GM18508 (cell line): Measurements from ENCODE around the gene CATSPERB.
"Not testable (repeated sequence)": the region's sequence is repeated elsewhere in the genome, so short reads cannot be mapped to it uniquely, and the experiment has no call there.

Source experiments
- ATAC-seq: cut with Tn5 transposase; IDR thresholded peaks from one replicate; pipeline ENCODE4 v1.9.1; 2021; ENCODE audit warnings: moderate number of reproducible peaks; ENCODE audit not compliant: insufficient read depth, unreplicated experiment

Gene CATSPERB

DNA sequence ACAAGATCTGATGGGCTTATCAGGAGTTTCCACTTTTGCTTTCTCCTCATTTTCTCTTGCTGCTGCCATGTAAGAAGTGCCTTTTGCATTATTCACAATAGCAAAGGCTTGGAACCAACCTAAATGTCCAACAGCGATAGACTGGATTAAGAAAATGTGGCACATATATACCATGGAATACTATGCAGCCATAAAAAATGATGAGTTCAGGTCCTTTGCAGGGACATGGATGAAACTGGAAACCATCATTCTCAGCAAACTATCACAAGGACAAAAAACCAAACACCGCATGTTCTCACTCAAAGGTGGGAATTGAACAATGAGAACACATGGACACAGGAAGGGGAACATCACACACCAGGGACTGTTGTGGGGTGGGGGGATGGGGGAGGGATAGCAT is 137.9 kb downstream of the CATSPERB start:
- ATAC-seq, result not testable (repeated sequence)

DNA sequence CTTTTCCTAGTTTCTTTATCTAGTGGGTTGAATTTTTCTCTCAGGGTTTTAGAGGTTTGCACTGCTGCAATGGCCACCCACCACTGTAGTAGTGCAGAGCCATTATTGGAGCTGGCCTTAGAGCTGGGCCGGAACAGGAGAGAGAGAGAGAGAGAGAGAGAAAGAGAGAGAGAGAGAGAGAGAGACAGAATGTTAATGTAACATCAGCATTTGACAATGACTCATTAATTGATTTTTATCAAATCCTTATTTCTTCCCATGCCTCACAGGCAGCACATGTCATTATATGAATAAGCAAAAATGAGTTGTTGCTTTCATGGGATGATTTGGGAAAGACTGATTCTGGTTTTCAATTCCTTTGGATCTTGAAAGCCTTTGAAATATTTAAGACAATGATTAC is 145.5 kb downstream of the CATSPERB start:
- no peak for ATAC-seq

DNA sequence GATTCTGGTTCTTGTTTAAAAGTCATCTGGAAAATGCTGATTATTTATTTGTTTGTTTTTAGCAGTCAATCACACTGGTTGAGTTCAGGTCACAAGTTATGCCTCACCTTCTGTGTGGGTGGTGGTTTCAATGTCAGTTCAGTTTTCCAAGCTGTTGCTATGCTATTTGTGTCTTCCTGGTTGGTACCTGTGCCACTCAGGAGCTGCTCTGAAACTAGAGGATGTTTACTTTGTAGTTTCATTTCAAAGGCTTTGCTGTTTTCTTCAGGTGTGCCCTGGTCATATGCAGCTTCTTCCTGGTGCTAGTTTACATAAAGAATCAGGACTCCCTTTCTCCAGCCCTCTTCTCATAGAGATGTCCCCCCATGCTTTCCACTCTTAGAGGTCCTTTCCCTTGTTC is 146.0 kb downstream of the CATSPERB start:
- no peak for ATAC-seq

- ATAC-seq, result no peak
These were observed 149.1 kb downstream of the CATSPERB start for GRCh38 chr14:91582761-91583160.

GRCh38 chr14:91580876-91581577 is 150.9 kb downstream of the CATSPERB start:
- ATAC-seq, result no peak

DNA sequence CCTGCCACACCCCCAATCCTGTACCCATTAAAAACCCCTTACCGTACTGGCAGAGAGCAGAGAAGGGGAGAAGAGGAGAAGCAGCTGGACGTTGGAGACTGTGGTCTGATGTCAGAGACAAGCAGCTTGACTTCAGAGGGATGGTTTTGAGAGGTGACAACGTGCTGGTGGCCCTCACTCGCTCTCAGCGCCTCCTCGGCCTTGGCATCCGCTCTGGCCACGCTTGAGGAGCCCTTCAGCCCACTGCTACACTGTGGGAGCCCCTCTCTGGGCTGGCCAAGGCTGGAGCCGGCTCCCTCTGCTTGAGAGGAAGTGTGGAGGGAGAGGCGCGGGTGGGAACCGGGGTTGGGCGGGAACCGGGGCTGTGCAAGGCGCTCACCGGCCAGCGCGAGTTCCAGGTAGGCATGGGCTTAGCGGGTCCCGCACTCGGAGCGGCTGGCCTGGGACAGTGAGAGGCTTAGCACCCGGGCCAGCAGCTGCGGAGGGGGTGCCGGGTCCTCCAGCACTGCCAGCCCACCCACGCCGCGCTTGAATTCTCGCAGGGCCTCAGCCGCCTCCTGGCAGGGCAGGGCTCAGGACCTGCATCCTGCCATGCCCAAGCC is 154.2 kb downstream of the CATSPERB start:
- ATAC-seq, result no peak

DNA sequence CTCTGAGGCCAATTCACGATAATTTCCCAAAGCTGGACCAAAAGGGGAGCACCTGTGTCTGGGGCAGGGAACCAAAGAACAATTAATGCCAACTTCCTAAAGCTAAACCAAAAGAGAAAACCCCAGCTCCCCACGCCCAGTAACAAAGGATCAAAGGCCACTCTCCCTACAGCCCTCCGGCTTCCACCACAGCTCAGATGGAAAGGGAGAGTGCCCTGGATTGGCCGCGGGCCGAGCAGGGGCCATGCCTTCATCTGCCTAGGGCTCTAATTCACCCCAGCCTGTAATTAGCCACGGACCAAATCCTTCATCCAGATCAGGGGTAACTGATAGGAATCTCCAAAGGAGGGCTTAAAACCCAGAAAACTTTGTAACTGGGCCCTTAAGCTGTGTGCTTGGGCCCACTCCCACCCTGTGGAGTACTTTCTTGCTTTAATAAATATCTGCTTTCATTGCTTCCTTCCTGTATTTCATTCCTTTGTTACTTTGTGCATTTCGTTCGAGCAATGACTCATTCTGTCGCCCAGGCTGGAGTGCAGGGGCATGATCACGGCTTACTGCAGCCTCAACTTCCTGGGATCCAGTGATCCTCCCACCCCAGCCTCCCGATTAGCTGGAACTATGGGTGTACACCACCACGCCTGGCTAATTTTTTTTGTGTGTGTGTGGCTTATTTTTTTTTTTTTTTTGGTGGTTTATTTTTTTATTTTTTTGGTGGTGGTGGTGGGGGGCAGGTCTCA is 156.2 kb downstream of the CATSPERB start:
- ATAC-seq, result no peak

- no peak for ATAC-seq
These were observed 157.7 kb downstream of the CATSPERB start for GRCh38 chr14:91573894-91574837.

GRCh38 chr14:91573528-91573893 is 158.4 kb downstream of the CATSPERB start:
- no peak for ATAC-seq

- ATAC-seq, result no peak
These were observed 161.9 kb downstream of the CATSPERB start for GRCh38 chr14:91570021-91570420.

DNA sequence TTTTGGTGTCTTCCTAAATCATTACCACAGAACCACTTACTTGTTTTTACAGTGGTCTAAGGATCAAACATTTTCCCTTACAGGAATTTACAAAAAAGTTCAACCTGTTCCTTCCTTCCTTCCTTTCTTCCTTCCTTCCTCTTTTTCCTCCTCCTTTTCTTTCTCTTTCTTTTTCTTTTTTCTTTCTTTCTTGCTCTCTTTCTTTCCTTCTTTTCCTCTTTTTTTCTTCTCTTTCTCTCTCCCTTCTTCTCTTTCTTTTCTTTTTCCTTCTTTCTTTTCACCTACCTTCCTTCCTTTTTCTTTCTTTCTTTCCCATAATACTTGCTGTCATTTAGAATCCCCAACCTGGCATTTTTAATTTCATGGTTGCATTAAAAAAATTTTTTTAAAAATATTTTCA is 162.6 kb downstream of the CATSPERB start:
- no peak for ATAC-seq

- no peak for ATAC-seq
These were observed 163.3 kb downstream of the CATSPERB start for GRCh38 chr14:91568626-91569025.

GRCh38 chr14:91567827-91568226 is 164.1 kb downstream of the CATSPERB start:
- not testable (repeated sequence) for ATAC-seq

- ATAC-seq, result no peak
These were observed 176.4 kb downstream of the CATSPERB start for GRCh38 chr14:91555531-91555930.

GRCh38 chr14:91554535-91555332 is 177.2 kb downstream of the CATSPERB start:
- no peak for ATAC-seq

DNA sequence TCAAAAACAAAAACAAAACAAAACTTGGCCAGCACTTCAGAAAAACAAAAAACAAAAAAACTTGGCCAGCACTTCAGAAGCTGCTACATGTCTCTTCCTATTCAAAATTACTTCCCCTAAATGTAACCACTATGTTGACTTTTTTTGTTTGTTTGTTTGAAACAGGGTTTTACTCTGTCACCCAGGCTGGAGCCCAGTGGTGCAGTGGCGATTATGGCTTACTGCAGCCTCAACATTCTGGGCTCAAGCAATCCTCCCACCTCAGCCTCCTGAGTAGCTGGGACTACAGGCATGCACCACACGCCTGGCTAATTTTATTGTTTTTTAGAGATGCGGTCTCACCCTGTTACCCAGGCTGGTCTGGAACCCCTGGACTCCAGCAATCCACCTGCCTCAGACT is 183.8 kb downstream of the CATSPERB start:
- ATAC-seq, result no peak

- no peak for ATAC-seq
These were observed 185.8 kb downstream of the CATSPERB start for GRCh38 chr14:91545946-91546716.

DNA sequence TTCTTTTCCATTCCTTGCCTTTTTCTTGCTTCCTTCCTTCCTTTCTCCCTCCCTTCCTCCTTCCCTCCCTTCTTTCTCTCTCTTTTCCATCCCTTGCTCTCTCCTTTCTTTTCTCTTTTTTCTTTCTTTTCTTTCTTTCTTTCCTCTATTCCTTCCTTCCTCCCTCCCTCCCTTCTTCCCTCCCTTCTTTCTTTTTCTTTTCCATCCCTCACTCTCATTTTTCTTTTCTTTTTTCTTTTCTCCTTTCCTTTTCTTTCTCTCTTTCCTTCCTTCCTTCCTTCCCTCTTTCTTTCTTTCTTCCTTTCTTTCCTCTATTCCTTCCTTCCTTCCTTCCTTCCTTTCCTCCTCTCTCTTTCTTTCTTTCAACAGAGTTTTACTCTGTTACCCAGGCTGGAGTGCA is 186.7 kb downstream of the CATSPERB start:
- ATAC-seq, result no peak

DNA sequence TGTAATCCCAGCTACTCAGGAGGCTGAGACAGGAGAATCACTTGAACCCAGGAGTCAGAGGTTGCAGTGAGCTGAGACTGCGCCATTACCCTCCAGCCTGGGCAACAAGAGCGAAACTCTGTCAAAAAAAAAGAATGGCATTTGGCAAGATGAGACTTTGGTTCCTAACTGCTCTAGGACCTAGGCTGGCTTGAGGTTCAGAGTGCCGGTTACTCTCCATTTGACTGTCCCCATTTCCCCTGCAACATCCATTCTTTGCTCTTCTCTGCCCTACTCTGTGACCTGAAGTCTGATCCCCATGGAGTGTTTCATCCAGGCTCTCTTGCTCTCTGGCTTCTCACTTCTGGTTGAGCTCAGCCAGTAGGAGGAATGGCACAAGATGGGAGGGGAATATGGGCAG is 195.6 kb downstream of the CATSPERB start:
- ATAC-seq, result no peak
